Measurements from ENCODE around the gene S1PR2.
"Not testable (repeated sequence)": the region's sequence is repeated elsewhere in the genome, so short reads cannot be mapped to it uniquely, and the experiment has no call there.

The S1PR2 gene

DNA sequence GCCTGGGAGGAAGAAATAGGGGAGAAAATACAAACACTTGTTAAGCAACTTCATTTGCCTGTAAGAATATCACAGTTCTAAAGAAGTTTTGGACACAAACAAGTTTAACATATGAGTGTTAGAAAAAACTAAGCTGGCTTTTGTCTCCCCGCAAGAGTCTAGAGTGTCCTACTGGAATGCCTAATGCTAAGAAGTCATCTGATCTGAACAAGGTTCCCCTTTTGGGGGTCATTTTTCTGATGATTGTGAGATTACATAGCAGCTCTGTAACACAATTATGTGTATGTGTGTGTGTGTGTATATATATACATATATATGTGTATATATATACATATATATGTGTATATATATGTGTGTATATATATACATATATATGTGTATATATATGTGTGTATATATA is 49.1 kb downstream of the S1PR2 start:
- no peak for DNase-seq
- Histone ChIP-seq H3K27ac (no peak overlapping the region), H3K4me3 (ENCODE audit: low read depth, low read length) (no peak overlapping the region), H3K36me3 (peaks cover 90% of the 10 kb centered on the region), H3K27me3 (ENCODE audit: insufficient read depth, low read depth, severe bottlenecking) (no peaks in the 10 kb centered on the region), H3K9me3 (ENCODE audit: severe bottlenecking) (no peaks in the 10 kb centered on the region)
- TF ChIP-seq, protein P1, sequence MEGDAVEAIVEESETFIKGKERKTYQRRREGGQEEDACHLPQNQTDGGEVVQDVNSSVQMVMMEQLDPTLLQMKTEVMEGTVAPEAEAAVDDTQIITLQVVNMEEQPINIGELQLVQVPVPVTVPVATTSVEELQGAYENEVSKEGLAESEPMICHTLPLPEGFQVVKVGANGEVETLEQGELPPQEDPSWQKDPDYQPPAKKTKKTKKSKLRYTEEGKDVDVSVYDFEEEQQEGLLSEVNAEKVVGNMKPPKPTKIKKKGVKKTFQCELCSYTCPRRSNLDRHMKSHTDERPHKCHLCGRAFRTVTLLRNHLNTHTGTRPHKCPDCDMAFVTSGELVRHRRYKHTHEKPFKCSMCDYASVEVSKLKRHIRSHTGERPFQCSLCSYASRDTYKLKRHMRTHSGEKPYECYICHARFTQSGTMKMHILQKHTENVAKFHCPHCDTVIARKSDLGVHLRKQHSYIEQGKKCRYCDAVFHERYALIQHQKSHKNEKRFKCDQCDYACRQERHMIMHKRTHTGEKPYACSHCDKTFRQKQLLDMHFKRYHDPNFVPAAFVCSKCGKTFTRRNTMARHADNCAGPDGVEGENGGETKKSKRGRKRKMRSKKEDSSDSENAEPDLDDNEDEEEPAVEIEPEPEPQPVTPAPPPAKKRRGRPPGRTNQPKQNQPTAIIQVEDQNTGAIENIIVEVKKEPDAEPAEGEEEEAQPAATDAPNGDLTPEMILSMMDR (IDR thresholded peaks at IDR 0.05; ENCODE audit: low read depth, low read length): no peak

DNA sequence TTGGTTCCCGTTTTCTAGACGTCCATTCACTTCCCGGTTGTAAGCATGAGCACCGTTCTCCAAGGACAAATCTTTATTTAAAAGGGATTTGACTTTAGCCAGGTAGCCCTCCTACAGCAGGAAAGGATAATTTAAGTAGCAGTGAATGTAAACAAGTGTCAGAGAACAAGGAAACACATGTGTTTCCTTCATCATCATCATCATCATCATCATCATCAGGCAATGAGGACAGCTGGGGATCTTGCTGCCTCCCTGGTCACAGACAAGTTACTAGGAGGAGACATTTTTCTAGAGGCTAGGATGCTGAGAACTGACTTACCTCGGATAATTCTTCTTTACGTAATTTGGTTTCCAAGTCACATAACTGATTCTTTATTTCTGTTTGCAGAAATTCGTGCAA is 50.7 kb downstream of the S1PR2 start:
- Histone ChIP-seq H3K27me3 (ENCODE audit: insufficient read depth, low read depth, severe bottlenecking) (no peaks in the 10 kb centered on the region), H3K36me3 (peaks cover 92% of the 10 kb centered on the region), H3K27ac (no peak overlapping the region), H3K9me3 (ENCODE audit: severe bottlenecking) (no peaks in the 10 kb centered on the region), H3K4me3 (ENCODE audit: low read depth, low read length) (no peak overlapping the region)
- TF ChIP-seq, protein P1 (IDR thresholded peaks at IDR 0.05; ENCODE audit: low read depth, low read length): no peak
- DNase-seq: no peak

DNA sequence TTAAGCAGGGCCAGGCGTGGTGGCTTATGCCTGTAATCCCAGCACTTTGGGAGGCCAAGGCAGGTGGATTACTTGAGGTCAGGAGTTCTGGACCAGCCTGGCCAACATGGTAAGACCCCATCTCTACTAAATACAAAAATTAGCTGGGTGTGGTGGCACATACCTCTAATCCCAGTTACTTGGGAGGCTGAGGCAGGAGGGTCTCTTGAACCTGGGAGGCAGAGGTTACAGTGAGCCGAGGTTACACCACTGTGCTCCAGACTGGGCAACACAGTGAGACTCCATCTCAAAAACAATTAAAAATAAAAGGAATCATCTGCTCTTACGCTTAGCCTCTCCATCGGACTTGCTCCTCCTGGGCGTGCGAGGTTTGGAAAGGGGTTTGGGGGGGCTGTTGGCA is 51.1 kb downstream of the S1PR2 start:
- DNase-seq; H3K9me3 ChIP-seq (ENCODE audit: severe bottlenecking); H3K4me3 ChIP-seq (ENCODE audit: low read depth, low read length); H3K27ac ChIP-seq; H3K27me3 ChIP-seq (ENCODE audit: insufficient read depth, low read depth, severe bottlenecking): not testable (repeated sequence)
- H3K36me3 ChIP-seq: peaks cover 92% of the 10 kb centered on the region

DNA sequence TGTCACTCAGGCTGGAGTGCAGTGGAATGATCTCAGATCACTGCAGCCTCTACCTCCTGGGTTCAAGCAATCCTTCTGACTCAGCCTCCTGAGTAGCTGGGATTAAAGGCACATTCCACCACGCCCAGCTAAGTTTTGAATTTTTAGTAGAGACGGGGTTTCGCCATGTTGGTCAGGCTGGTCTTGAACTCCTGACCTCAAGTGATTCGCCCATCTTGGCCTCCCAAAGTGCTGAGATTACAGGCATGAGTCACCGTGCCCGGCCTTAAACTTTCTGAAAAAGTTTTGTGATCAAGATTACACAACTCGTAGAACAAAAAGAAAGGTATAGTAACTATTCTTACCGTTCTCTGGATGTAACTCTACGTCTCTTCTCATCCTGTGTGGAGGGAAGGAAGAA is 57.6 kb downstream of the S1PR2 start:
- DNase-seq: no peak

More for the DNA sequence above, 57.6 kb downstream of the S1PR2 start:
- no peak overlapping the region for H3K27ac ChIP-seq
- H3K9me3 ChIP-seq (ENCODE audit: severe bottlenecking): no peaks in the 10 kb centered on the region
- H3K36me3 ChIP-seq: peaks cover 93% of the 10 kb centered on the region
- no peak overlapping the region for H3K4me3 ChIP-seq (ENCODE audit: low read depth, low read length)
- TF ChIP-seq, protein P1 (IDR thresholded peaks at IDR 0.05; ENCODE audit: low read depth, low read length): no peak
- H3K27me3 ChIP-seq (ENCODE audit: insufficient read depth, low read depth, severe bottlenecking): no peaks in the 10 kb centered on the region

All from WERI-Rb-1 (cell line).